Measurements from ENCODE around the gene DCAF12L2. TPM values are rescaled to one million over a fixed set of nuclear protein-coding genes. Genes with fewer than 3 reads are reported as not detected.
"Not testable (repeated sequence)": the region's sequence is repeated elsewhere in the genome, so short reads cannot be mapped to it uniquely, and the experiment has no call there.

Gene DCAF12L2
- not detected in 2 replicates for total RNA-seq

DNA sequence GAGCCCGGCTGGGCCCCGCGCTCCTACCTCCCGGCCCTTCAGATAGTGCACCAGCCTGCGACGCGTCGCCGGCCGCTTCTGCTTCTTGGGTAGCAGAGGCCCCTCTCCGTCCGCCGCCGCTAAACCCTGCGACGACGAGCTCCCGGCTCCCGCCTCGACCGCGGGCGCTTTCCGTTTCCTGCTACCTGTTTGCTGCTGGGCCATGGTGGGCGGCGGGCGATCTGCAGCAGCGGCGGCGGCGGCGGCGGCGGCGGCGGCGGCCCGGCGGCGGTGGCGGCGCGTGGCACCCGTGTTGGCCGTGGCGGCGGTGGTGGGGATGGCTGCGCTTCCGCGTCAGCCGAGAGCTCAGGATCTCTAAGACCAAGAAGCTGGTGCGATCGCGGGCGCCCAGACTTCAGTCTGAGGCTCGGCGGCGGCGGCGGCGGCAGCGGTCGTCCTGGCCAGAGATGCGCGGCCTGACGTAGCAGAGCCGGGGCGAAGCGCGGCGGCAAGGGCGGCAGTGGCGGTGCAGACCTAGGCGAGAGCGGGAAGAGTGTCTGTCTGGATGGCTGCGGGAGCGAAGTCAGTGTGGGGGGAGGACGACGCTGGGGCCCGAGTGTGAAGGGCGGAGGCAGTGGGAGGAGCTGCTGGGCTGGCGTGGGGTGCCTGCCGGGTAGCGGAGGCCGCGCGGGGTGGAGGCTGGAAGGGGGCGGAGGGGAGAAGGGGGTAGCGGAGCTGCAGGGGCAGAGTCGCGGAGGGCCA lies at the start of gene DCAF12L2:
Gene DCAF12L2 (minus strand): TSS at position 569 of the 741 bp plus-strand sequence. CDS start 365 bp downstream, at position 204.
- intact Hi-C loops (cut with micrococcal nuclease): no loop called here

DNA sequence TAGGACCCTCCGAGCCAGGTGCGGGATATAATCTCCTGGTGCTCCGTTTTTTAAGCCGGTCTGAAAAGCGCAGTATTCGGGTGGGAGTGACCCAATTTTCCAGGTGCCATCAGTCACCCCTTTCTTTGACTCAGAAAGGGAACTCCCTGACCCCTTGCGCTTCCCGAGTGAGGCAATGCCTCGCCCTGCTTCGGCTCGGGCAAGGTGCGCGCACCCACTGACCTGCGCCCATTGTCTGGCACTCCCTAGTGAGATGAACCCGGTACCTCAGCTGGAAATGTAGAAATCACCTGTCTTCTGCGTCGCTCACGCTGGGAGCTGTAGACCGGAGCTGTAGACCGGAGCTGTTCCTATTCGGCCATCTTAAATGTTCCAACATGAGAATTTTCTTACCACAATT lies 24.8 kb upstream of the DCAF12L2 start:
- intact Hi-C loops (cut with micrococcal nuclease): not testable (repeated sequence)

DNA sequence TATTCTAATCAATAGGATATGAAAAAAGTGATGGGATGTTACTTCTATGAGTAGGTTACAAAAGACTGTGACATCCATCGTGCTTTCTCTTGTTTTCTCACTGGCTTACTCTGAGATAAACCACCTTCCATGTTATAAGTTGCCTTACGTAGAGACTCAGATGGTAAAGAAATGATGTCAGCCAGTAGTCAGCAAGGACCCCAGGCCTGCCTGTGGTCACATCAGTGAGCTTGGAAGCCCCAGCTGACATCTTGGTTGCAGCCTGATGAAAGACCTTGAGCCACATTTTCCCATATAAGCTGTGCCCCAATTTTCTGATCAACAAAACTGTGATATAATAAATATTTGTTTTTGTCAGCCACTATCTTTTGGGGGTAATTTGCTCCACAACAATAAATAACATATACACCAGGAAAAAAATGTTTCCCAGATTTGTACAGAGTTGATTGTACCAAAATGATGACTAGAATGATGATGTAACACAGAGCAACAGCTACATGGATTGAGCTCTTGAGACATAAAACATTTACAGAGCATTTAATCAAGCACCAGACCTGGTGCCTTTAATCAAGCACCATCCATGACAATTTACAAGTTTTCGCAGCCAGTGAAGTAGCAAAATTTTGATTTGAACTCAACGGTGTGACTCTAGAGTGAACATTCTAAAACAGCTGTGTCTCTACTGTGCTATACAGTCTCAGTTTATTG lies 11.2 kb upstream of the DCAF12L2 start:
- intact Hi-C loops (cut with micrococcal nuclease): no loop called here

DNA sequence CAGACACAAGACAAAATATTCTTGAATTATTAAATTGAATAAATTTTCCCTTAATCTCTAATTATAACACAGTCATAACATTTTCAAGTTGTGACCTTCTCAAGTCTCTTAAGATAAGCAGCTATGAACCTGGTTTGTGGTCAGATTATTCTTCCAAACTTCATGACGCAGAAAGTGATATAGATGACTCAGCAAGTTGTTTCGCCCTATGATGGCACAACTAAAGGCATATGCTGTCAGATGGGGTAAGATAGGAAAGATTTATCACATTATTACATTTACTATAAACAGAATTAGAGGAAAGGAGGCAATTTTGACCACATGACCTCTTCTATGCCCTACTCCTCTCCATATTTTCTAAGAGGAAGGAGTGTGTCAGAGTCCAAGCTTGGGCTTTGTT lies 4.6 kb upstream of the DCAF12L2 start:
- intact Hi-C loops (cut with micrococcal nuclease): no loop called here

DNA sequence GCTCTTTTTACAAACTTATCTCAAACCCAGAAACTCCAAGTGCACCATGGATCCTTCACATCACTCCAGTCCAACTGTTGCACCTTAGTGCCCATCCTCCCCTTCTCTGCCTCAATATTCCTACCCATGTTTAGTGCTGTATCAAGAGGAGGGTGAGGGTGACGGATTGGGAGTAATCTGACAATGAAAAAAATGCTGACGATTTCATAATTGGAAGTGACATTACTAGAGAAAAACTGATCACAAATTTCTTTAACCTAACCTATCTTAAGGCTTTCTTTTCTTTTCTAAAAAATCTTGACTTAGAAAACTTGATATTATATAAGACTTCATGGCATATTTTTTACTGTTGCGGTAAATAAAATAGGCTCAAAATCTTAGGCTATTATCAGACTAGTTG lies 1.5 kb upstream of the DCAF12L2 start:
- intact Hi-C loops (cut with micrococcal nuclease): no loop called here

DNA sequence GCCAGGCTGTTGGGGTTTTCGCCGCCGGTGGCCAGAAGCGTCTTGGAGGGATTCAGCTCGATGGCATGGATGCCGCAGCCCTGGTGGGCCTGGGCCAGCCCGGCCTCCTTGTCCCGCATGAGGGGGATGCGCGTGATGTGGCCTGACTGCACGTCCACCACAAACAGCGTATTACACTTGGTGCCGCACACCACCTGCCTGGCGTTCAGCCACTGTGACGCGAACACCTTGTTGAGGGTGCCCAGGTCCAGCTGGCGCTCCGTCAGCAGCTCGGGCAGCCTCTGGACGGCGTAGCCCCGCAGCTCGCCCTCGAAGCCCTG lies 728 bp downstream of the DCAF12L2 start:
- intact Hi-C loops (cut with micrococcal nuclease): no loop called here

DNA sequence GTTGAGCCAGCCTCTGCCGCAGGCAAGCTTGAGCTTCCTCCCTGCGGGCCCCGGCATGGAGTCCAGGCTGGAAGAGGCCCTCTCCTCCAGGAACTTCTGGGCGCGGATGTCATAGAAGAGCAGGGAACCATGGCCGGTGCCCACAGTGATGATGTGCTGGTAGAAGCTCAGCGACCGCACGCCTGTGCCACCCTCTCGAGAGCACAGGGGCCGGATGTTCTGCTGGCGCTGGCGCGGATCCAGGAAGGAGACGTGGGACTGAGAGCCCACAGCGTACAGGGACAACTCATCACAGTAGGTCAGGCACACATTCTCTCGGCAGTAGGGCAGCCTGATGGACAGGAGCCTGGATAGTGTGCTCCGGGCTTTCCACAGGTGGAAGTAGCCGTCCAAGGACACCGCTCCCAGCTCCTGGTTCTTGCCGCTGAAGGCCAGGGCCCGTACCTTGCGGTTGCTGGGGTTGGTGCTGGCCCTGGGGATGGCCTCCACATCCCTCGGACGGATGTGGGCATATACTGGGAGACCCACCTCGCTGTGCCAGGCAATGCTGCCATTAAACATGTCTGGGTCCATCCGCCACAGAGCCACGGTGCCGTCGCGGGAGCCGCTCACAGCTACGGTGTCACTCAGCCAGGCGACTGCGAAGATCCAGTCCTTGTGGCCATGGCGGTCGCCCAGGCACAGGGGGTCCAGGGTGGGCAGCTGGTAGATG lies 1.2 kb downstream of the DCAF12L2 start:
- intact Hi-C loops (cut with micrococcal nuclease): no loop called here

DNA sequence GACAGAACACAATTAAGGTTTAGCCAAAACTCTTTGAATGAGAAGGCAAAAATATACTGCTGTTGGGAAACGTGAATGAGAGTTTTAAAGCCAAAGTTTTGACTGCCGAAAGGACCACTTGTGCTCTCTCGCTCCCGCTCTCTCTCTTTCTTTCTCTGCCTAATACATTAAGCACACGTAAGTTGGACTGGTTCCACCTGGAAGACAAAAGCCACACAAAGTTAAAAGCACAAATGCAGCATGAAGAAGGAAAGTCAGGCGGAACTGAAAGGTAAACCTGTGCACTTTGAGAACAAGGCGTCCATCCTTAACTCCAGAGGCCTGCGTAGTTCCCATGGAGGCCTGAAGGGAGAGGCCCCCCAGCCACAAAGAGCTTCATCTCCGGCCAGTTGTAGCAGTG lies 1.9 kb downstream of the DCAF12L2 start:
- intact Hi-C loops (cut with micrococcal nuclease): no loop called here

DNA sequence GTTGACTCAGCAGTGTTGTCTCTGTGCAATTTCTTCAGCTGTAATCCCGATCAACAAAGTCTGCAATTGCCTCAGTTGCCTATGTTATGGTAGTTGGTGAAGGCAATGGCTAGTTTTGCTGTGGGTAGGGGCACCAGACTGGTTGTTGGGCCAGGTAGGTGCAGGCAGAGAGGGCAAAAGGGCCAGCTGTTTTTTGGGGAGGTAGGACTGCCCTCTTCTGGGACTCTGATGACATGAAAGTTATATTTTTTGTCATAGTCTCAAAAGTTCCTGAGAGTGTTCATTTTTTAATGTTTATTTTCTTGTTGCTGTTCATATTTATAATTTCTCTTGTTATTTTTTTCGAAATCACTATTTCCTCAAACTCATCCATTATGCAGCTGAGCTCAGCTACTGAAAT lies 25.1 kb downstream of the DCAF12L2 start:
- intact Hi-C loops (cut with micrococcal nuclease): no loop called here

DNA sequence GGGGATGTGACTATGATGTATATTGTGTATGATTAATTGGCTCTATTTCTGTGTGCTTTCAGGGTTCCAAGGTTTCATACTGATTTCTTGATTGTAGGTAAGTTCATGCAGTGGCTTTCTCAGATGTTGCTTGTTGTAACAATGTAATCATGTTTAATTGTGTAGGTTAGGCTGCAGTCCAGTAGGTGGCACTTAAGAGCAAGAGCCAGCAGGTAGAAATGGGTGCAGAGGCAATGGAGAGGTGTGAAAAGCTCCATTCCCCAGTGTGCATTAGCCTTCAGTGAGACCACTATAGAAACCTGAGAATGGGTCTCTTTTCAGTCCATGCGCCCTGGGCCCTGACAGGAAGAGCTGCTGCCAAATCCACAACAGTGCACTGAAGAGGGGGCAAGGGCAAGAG lies 28.2 kb downstream of the DCAF12L2 start:
- intact Hi-C loops (cut with micrococcal nuclease): no loop called here

DNA sequence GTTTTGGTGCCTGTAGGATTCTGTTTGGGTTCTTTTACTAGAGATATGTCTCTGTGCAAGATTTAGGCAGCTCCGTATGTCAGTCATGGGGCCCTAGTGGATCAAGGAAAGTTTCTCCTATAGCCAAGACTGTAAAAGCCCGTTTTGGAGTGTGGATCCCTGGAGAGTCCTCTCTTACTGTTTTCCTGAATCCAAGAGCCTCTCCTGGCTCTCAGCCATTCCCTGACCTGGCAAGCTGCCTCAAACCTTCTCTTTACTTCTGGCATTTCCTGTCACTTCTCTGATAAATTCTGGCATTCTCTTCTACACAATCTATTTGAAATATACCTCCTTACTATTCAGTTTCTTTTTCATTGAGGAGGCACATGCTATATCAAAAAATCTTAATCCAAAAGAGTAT lies 41.4 kb downstream of the DCAF12L2 start:
- intact Hi-C loops (cut with micrococcal nuclease): no loop called here
